ENCODE results near the gene AQP12B.
"Not testable (repeated sequence)": the region's sequence is repeated elsewhere in the genome, so short reads cannot be mapped to it uniquely, and the experiment has no call there.

AQP12B gene

GRCh38 chr2:240682431-240683224 is at the start of gene AQP12B:
TSS of gene AQP12B (minus strand) at chr2:240682885. CDS start at chr2:240682837, 48 bp downstream.
- not testable (repeated sequence) for H3K4me1 Mint-ChIP-seq, H3K9me3 Mint-ChIP-seq, DNase-seq, H3K27ac Mint-ChIP-seq, H3K4me3 Mint-ChIP-seq, H3K27me3 Mint-ChIP-seq
- peak; percentile 10 for ATAC-seq

GRCh38 chr2:240732184-240732583 is 49.5 kb upstream of the AQP12B start:
- Mint-ChIP-seq H3K27me3 (no peaks in the 10 kb centered on the region), H3K27ac (peak overlapping the region in 1 of 2 donors; percentile 57), H3K4me3 (no peak overlapping the region), H3K4me1 (no peaks in the 10 kb centered on the region), H3K9me3 (no peaks in the 10 kb centered on the region)
- ATAC-seq (no peak), DNase-seq (no peak)

- H3K4me3 Mint-ChIP-seq = no peak overlapping the region
- no peaks in the 10 kb centered on the region for H3K27me3 Mint-ChIP-seq
- no peaks in the 10 kb centered on the region for H3K4me1 Mint-ChIP-seq
- no peak for ATAC-seq
- no peak for DNase-seq
- no peak overlapping the region for H3K27ac Mint-ChIP-seq
- no peaks in the 10 kb centered on the region for H3K9me3 Mint-ChIP-seq
Observed at GRCh38 chr2:240731178-240731545, 48.5 kb upstream of the AQP12B start.

DNA sequence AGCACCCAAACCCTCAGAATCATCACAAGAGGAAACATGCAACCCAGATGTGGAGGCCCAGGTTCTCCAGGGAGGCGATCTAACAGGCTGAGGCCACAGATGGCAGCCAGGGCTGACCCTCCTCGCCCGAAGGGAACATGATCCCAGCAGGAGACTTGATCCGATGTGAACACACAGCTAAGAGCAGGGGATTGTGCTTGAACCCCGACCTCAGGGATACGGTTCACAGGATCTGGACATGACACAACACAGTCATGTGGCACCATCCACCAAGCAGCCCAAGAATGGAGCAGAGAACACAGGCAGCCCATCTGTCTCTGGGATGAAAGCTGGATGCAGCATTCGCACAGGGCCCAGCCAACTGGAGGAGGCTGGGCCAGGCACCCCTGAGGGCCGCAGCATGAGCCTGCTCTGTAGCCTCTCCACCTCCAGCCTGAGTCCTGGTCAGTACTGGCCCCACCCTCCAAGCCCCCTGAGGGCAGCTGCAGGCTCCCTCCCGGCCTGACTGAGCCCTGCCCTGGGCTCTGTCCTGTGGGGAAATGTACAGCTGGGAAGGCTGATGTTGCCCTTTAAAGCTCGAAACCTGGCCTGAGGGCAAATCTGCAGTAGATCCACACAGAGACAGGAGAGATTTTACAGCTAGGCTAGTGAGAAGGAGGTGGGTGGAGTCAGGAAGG is 48.0 kb upstream of the AQP12B start:
- no peaks in the 10 kb centered on the region for H3K4me1 Mint-ChIP-seq
- DNase-seq = no peak
- ATAC-seq = no peak
- H3K27me3 Mint-ChIP-seq = no peaks in the 10 kb centered on the region
- no peak overlapping the region for H3K27ac Mint-ChIP-seq
- H3K9me3 Mint-ChIP-seq = no peaks in the 10 kb centered on the region
- no peak overlapping the region for H3K4me3 Mint-ChIP-seq

DNA sequence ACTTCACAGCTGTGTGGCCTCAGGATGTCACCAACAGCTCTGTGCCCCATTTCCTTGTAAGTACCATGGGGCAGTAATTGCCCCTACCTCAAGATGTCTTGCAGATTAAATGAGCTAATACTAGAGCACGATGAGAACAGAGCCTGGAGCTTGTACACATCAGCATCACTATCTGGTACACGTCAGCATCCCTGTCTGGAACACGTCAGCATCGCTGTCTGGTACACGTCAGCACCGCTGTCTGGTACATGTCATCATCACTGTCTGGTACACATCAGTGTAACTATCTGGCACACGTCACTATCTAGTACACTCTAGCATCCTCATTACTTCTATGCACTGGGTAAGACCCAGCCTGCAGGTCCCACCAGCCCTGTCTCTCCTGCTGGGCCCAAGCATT is 46.1 kb upstream of the AQP12B start:
- Mint-ChIP-seq H3K4me1 (no peaks in the 10 kb centered on the region), H3K27me3 (no peaks in the 10 kb centered on the region), H3K27ac (no peak overlapping the region), H3K9me3 (no peaks in the 10 kb centered on the region), H3K4me3 (no peak overlapping the region)
- DNase-seq (no peak), ATAC-seq (no peak)

DNA sequence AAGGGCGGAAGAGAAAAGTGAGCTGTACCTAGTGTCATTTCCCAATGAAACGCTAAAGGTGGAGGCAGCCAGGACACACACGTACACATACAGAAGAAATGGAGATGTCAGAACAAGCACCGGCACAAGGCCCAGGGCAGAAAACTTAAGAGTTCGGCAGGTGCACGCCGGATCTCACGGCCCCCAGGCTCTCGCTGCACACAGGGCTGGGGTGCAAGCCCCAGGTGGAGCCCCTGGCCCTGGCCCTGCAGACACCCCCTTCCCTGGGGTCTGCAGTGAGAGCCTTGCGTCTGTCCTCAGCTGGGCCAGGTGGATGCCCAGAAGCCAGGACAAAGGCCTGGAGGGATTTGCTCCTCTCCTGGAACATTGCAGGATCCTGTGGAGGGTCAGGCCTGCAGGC is 45.7 kb upstream of the AQP12B start:
- H3K9me3 Mint-ChIP-seq = no peaks in the 10 kb centered on the region
- no peak overlapping the region for H3K4me3 Mint-ChIP-seq
- H3K27ac Mint-ChIP-seq = peak overlapping the region in 1 of 2 donors; percentile 8
- ATAC-seq (no peak), DNase-seq (no peak)
- no peaks in the 10 kb centered on the region for H3K4me1 Mint-ChIP-seq
- H3K27me3 Mint-ChIP-seq = no peaks in the 10 kb centered on the region

DNA sequence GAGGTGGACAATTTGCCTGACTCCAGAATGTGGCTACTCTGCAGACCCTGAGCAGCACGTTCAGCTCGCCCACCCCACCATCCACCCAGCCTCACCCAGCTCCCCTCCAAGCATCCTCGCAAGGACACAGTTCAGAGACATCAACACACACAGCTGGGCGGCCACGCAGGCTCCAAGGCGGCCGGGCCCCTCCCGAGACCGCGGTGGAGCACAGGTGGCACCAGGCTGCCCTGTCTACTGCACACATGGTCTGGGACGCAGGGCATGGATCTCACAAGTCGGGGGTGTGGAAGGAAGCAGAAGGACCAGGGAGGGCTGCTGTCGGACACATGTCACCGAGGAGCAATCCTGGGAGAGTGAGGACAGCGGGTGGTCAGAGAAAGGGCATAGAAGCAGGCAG is 45.2 kb upstream of the AQP12B start:
- Mint-ChIP-seq H3K27me3 (no peaks in the 10 kb centered on the region), H3K4me3 (no peak overlapping the region), H3K9me3 (no peaks in the 10 kb centered on the region), H3K4me1 (no peaks in the 10 kb centered on the region), H3K27ac (peak overlapping the region in 1 of 2 donors; percentile 68)
- ATAC-seq (no peak), DNase-seq (no peak)

DNA sequence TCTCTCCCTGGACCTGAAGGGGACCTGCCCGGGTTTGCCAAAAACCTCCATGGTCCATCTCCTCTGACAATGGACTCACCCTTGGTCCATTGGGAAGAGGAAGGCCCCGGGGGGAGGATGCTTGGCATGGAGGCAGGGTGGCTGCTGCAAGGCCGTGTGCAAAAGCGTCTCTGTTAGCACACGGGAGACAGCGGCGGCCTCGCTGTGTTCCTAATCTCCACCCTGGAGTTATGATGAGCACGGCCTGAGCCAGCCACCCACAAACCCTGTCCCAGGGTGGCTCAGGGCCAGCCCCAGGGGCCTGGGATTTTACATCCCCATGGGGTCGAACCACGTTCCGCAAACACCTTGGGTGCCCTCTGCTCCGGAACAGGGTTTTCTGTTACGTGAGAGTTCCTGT is 44.8 kb upstream of the AQP12B start:
- Mint-ChIP-seq H3K27ac (no peak overlapping the region), H3K4me3 (no peak overlapping the region), H3K9me3 (no peaks in the 10 kb centered on the region), H3K4me1 (no peaks in the 10 kb centered on the region), H3K27me3 (no peaks in the 10 kb centered on the region)
- DNase-seq (no peak), ATAC-seq (no peak)

GRCh38 chr2:240726876-240727275 is 44.2 kb upstream of the AQP12B start:
- Mint-ChIP-seq H3K27ac (no peak overlapping the region), H3K27me3 (no peaks in the 10 kb centered on the region), H3K4me3 (no peak overlapping the region), H3K4me1 (no peaks in the 10 kb centered on the region), H3K9me3 (no peaks in the 10 kb centered on the region)
- no peak for DNase-seq
- no peak for ATAC-seq

GRCh38 chr2:240725671-240726070 is 43.0 kb upstream of the AQP12B start:
- Mint-ChIP-seq H3K4me3 (no peak overlapping the region), H3K27ac (no peak overlapping the region), H3K9me3 (no peaks in the 10 kb centered on the region), H3K27me3 (no peaks in the 10 kb centered on the region), H3K4me1 (no peaks in the 10 kb centered on the region)
- ATAC-seq (no peak), DNase-seq (no peak)

DNA sequence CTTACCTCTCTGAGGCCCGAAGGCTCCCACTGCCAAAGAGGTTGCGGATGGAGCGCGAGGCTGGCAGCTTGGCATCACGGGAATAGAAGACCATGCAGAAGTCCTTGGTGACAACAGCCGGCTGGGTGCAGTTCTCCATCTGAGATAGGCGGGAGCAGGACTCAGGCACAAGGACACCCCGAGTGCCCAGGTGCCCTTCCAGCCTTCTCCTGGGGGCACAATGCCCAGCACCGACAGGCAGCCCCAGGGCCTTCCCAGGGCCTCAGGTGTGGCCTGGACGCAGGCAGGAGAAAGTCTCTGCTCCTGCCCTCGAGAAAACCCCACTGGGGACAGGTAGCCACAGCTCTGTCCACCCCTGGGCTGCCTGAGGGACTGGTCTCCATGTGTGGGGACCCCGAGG is 42.6 kb upstream of the AQP12B start:
- Mint-ChIP-seq H3K9me3 (no peaks in the 10 kb centered on the region), H3K27ac (no peak overlapping the region), H3K4me3 (no peak overlapping the region), H3K4me1 (no peaks in the 10 kb centered on the region), H3K27me3 (no peaks in the 10 kb centered on the region)
- ATAC-seq (no peak), DNase-seq (no peak)

GRCh38 chr2:240724431-240724830 is 41.7 kb upstream of the AQP12B start:
- Mint-ChIP-seq H3K4me3 (no peak overlapping the region), H3K27me3 (no peaks in the 10 kb centered on the region), H3K9me3 (no peaks in the 10 kb centered on the region), H3K27ac (no peak overlapping the region), H3K4me1 (no peaks in the 10 kb centered on the region)
- ATAC-seq (no peak), DNase-seq (no peak)

- no peak overlapping the region for H3K4me3 Mint-ChIP-seq
- no peaks in the 10 kb centered on the region for H3K9me3 Mint-ChIP-seq
- H3K27ac Mint-ChIP-seq = peak overlapping the region in 1 of 2 donors; percentile 71
- H3K27me3 Mint-ChIP-seq = no peaks in the 10 kb centered on the region
- H3K4me1 Mint-ChIP-seq = no peaks in the 10 kb centered on the region
- ATAC-seq (no peak), DNase-seq (no peak)
Observed at GRCh38 chr2:240723851-240724250, 41.2 kb upstream of the AQP12B start.

- DNase-seq (no peak), ATAC-seq (peak; percentile 11)
- Mint-ChIP-seq H3K4me1 (no peaks in the 10 kb centered on the region), H3K27ac (no peak overlapping the region), H3K4me3 (no peak overlapping the region), H3K27me3 (no peaks in the 10 kb centered on the region), H3K9me3 (no peaks in the 10 kb centered on the region)
Observed at GRCh38 chr2:240722796-240723735, 40.4 kb upstream of the AQP12B start.

GRCh38 chr2:240722376-240722775 is 39.7 kb upstream of the AQP12B start:
- Mint-ChIP-seq H3K4me1 (no peaks in the 10 kb centered on the region), H3K4me3 (no peak overlapping the region), H3K27me3 (no peaks in the 10 kb centered on the region), H3K9me3 (no peaks in the 10 kb centered on the region), H3K27ac (no peak overlapping the region)
- no peak for ATAC-seq
- no peak for DNase-seq

Measured in stimulated activated naive CD8-positive, alpha-beta T cell treated with anti-CD3 and anti-CD28 coated beads, Interleukin-15, amount 100 ng/mL, for 72 hours (primary cell).